Kidney (tissue), 14 donors: Measurements from ENCODE around the gene HAGH. TPM values are rescaled to one million over a fixed set of nuclear protein-coding genes. Genes with fewer than 3 reads are reported as not detected.

Experiments
- DNase-seq, 5 donors: peaks; one replicate each; pipeline ENCODE4 v3.0.0-alpha.2; 2013 to 2020
- FAIRE-seq: peaks from 2 replicates; lab custom pipeline; 2012; peaks lifted over from hg19 to GRCh38; lab: Jason Lieb, UNC
- H3K27ac ChIP-seq, 2 donors: one replicate each; pipeline ENCODE4 v1.7.0; 2013; ENCODE audit warnings: low read depth in 2 of 2, low read length in 2 of 2, inconsistent platforms in 1 of 2
- H3K27me3 ChIP-seq: one replicate; pipeline ENCODE4 v1.7.1; 2013; ENCODE audit warnings: low read length, inconsistent platforms; ENCODE audit not compliant: control insufficient read depth, insufficient read depth
- H3K36me3 ChIP-seq, 3 donors: one replicate each; pipeline versions ENCODE4 v1.7.0 to v1.7.1; 2013; ENCODE audit warnings: low read length in 3 of 3, control low read depth in 1 of 3, inconsistent platforms in 1 of 3; ENCODE audit not compliant: insufficient read depth in 3 of 3, control insufficient read depth in 2 of 3
- H3K4me1 ChIP-seq, 3 donors: one replicate each; pipeline versions ENCODE4 v1.7.0 to v1.7.1; 2013; ENCODE audit warnings: low read length in 3 of 3, inconsistent platforms in 1 of 3, low read depth in 1 of 3; ENCODE audit not compliant: control insufficient read depth in 2 of 3, insufficient read depth in 2 of 3
- H3K4me3 ChIP-seq, 3 donors: one replicate each; pipeline versions ENCODE4 v1.7.0 to v1.8.1; 2013; ENCODE audit warnings: low read length in 3 of 3, control low read depth in 1 of 3, inconsistent platforms in 1 of 3
- H3K9ac ChIP-seq, 3 donors: one replicate each; pipeline versions ENCODE4 v1.7.0 to v1.7.1; 2013; ENCODE audit warnings: low read length in 3 of 3, control low read depth in 1 of 3, inconsistent platforms in 1 of 3
- H3K9me3 ChIP-seq, 3 donors: one replicate each; pipeline versions ENCODE4 v1.7.0 to v1.7.1; 2013; ENCODE audit warnings: low read length in 3 of 3, control low read depth in 1 of 3, inconsistent platforms in 1 of 3; ENCODE audit not compliant: control insufficient read depth in 2 of 3, insufficient read depth in 1 of 3
- CTCF ChIP-seq: IDR thresholded peaks from 3 replicates; pipeline ENCODE4 v1.5.1; 2012; ENCODE audit warnings: mild to moderate bottlenecking, moderate library complexity, borderline replicate concordance; ENCODE audit not compliant: insufficient read depth; ENCODE audit errors: extremely low read depth
- intact Hi-C: fragments of 100-400 bp; cut with DNase I; formaldehyde crosslinking; loops from one replicate; pipeline ENCODE4 v1.11.1; 2022
- polyA plus RNA-seq: library from polyadenylated mRNA; stranded (reverse); fragments of 350-450 nt; fragmentation: Illumina TruSeq; extraction: RNeasy Lipid Tissue Mini Kit (QIAGEN cat#74804); gene quantifications from one replicate; pipeline ENCODE4 v1.2.3, GENCODE V29; 2014; ENCODE audit warnings: low read depth, low replicate concordance; ENCODE audit not compliant: insufficient read depth
- total RNA-seq: library from RNA; stranded (reverse); fragmentation: NEBNext Ultra II Directional; extraction: Animal tissue kit (Norgen Biotek cat#: 25700); gene quantifications from one replicate; pipeline ENCODE4 v1.2.1, GENCODE V29; 2021
- donor health status: control.
- donor health status: control.
- donor health status: control.
- donor health status: control.
- donor health status: control.
- donor health status: DM: yes; HTN: yes; CAD: no.
- donor health status: Normal renal cell carcinoma (clear cell type).

Gene HAGH
- total and polyA plus RNA-seq, 2 donors from 2014 or later = 48.1 to 258 TPM

DNA sequence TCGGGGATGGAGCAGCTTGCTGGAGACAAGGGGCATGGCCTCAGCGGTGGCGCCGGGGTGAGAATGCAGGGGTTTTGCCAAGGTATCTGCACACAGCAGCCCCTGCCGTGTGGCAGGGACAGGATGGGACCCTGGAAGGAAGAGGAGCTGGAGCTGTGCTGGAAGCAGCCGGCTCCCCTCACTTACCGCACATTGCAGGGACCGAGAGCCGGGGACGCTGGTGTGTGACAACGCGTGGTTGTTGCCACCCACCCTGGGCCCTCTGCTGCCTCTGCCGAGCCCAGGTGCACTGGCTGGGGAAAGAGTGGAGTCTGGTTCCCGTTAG is 40.8 kb downstream of the HAGH start:
- no peak for FAIRE-seq
- Histone ChIP-seq H3K9ac (no peak overlapping the region), H3K27ac (no peak overlapping the region), H3K4me1 (peaks cover 0 to 14% (median 12%) of the 10 kb centered on the region in 3 donors), H3K4me3 (no peak overlapping the region), H3K27me3 (no peaks in the 10 kb centered on the region), H3K9me3 (no peaks in the 10 kb centered on the region), H3K36me3 (peaks cover 0 to 2% (median 0%) of the 10 kb centered on the region in 3 donors)
- peak in 1 of 5 donors; percentile 69 for DNase-seq
- intact Hi-C loops = no loop called here
- no peak for TF ChIP-seq CTCF

DNA sequence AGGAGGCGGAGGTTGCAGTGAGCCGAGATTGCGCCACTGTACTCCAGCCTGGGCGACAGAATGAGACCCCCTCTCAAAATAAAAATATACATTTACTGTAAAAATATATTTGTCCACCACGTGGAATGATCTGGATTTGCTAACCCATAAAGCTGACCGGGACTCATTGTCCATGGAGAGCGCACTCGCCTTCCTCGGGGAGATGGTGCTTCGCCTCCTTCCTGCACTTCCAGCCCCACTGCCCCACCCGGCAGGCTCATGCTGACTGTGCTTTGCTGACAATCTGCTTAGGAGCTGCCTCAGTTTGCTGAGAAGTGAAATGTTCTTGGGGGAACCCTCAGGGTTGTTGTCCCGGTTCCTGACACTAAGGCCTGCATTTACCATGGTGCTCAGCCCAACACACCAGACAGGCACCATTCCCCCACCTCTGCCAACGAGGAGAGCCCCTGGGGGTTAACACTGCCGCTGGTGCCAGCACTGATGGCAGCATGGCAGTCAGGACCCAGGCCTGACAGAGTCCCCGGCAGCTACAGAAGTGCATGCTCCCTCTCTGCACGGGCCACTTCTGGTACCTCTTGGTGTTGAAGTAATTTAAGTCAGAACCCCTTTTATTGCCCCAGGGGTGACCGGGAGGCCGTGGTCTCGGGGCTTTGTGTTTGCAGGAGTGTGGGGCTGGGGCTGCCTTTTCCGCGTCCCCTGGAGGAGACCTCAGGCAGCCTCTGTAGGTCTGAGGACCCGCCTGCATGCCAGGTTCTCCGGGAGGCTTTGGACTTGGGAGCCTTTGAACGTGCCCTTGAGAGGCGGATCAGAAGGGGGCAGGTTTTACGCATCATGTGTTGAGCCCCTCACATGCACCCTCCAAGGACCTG is 41.4 kb downstream of the HAGH start:
- TF ChIP-seq CTCF = no peak
- peaks cover 0 to 2% (median 0%) of the 10 kb centered on the region in 3 donors for H3K36me3 ChIP-seq
- H3K9ac ChIP-seq = no peak overlapping the region
- H3K27me3 ChIP-seq = no peaks in the 10 kb centered on the region
- peaks cover 0 to 14% (median 12%) of the 10 kb centered on the region in 3 donors for H3K4me1 ChIP-seq
- no peaks in the 10 kb centered on the region for H3K9me3 ChIP-seq
- FAIRE-seq (no peak), DNase-seq (no peak)
- intact Hi-C loops = no loop called here
- no peak overlapping the region for H3K27ac ChIP-seq
- H3K4me3 ChIP-seq = no peak overlapping the region

DNA sequence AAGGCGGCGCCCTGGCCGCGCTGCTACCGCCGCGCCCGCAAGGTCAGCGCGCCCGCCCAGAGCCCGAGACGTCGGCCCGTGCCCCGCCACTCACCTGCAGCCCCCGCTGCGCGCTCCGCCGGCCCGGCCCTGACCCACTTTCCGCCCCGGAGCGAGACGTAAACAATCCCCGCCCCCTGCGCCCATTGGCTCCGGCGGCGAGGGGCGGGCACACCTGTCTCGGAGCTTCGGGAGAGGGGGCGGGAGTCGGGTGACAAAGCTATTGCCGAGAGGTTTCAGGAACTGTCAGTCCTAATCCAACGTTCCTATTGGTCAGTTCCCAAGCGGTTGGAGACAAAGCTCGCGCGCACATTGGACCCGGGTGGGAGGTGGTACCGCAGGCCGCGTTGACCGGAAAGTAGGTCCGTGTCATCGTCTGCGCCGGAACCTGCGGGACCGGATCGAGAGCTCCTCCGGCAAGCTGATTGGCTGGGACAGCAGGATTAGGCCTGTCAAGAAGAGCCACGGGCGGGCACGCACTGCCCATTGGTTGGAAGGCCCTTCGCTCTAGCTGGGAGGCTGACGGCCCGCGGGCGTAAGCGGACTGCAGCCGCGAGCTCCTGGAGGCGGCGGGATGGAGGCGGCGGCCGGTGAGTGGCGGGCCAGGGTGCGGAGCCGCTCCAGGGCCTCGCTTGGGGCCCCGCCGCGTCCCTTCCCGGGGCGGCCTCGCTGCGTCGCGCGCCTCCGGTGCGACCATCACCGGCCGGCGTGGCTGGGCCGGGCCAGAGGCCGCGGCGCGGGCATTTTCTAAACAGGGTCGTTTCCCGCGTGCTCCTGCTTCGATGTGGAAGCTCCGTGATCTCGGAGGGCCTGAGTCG is 44.0 kb downstream of the HAGH start, which contains the start of the genes NUBP2 and SPSB3:
Gene NUBP2 (plus strand): TSS at position 553 of the 857 bp plus-strand sequence. CDS start 61 bp downstream, at position 614.
Gene SPSB3 (minus strand): TSS at position 164 of the 857 bp plus-strand sequence. CDS start 1,088 bp downstream, outside the sequence.
- Histone ChIP-seq H3K9ac (peak within 1 kb of the TSS; percentile 29 to 71 (median 59)), H3K9me3 (no peaks in the 10 kb centered on the region), H3K4me1 (peaks cover 0 to 16% (median 12%) of the 10 kb centered on the region in 3 donors), H3K36me3 (peaks cover 0 to 5% (median 2%) of the 10 kb centered on the region in 3 donors), H3K27ac (peak within 1 kb of the TSS; percentile 32 to 71), H3K4me3 (peak within 1 kb of the TSS; percentile 66 to 88 (median 83)), H3K27me3 (no peaks in the 10 kb centered on the region)
- intact Hi-C loops = no loop called here
- DNase-seq (peak; percentile 100), FAIRE-seq (peak; percentile 99)
- no peak for TF ChIP-seq CTCF
